Astrocyte of the spinal cord (primary cell): Measurements from ENCODE around the gene NBL1.
"Not testable (repeated sequence)": the region's sequence is repeated elsewhere in the genome, so short reads cannot be mapped to it uniquely, and the experiment has no call there.

Source experiments
- DNase-seq: peaks from one replicate; pipeline ENCODE4 v3.0.0; 2011; ENCODE audit warnings: low read depth, low spot score
- H3K4me3 ChIP-seq: 2 replicates; pipeline ENCODE4 v1.5.1; 2011; ENCODE audit warnings: low read depth, mild to moderate bottlenecking, low read length, moderate library complexity
- in situ Hi-C: cut with HindIII; loops from 2 replicates; pipeline ENCODE4 v1.10.0; 2017; ENCODE audit warnings: low sequenced_read_pairs
- TF ChIP-seq, protein P1 (sequence below): IDR thresholded peaks from 2 replicates; pipeline ENCODE4 v1.5.1; 2012; ENCODE audit warnings: low read depth, mild to moderate bottlenecking, low read length, inconsistent platforms

NBL1 gene

DNA sequence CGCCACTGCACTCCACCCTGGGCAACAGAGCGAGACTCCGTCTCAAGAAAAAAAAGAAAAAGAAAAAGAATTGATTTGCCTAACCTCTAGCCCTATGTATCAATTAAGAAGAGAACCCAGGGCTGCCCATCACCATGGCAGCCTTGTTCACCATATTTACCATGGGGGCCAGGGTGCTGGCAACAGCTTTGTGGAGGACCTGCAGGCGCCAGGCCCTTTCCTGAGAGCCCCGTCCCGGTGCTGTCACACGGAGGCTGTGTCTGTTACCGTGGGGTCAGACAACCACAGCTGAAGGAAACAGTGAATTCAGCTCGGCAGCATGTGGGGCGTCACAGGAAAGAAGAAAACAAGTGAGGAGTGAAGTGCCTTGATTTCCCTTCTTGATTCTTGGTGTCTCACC lies 6.5 kb upstream of the NBL1 start:
- H3K4me3 ChIP-seq: no peak overlapping the region
- TF ChIP-seq, protein P1, sequence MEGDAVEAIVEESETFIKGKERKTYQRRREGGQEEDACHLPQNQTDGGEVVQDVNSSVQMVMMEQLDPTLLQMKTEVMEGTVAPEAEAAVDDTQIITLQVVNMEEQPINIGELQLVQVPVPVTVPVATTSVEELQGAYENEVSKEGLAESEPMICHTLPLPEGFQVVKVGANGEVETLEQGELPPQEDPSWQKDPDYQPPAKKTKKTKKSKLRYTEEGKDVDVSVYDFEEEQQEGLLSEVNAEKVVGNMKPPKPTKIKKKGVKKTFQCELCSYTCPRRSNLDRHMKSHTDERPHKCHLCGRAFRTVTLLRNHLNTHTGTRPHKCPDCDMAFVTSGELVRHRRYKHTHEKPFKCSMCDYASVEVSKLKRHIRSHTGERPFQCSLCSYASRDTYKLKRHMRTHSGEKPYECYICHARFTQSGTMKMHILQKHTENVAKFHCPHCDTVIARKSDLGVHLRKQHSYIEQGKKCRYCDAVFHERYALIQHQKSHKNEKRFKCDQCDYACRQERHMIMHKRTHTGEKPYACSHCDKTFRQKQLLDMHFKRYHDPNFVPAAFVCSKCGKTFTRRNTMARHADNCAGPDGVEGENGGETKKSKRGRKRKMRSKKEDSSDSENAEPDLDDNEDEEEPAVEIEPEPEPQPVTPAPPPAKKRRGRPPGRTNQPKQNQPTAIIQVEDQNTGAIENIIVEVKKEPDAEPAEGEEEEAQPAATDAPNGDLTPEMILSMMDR: no peak
- in situ Hi-C loops: loop anchor here (25.0 kb wide), 2 partner anchors 200 to 300 kb away; no protein-coding TSS in a partner anchor
- DNase-seq: no peak

DNA sequence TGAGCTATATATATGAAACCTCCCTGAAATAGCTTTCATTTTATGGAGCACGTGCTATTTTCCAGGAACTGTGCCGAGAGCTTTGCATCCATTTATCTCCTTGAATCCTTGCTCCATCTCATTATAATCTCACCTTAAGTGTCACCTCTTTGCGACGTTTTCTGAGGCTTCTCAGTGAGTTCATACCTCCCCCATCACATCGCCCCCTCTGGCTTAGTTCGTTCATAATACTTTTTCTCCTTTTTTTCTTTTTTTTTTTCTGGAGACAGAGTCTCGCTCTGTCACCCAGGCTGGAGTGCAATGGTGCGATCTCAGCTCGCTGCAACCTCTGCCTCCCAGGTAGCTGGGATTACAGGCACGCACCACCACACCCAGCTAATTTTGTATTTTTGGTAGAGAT lies 4.9 kb upstream of the NBL1 start:
- H3K4me3 ChIP-seq, DNase-seq: not testable (repeated sequence)
- in situ Hi-C loops: loop anchor here (25.0 kb wide), 2 partner anchors 202 to 302 kb away; no protein-coding TSS in a partner anchor

DNA sequence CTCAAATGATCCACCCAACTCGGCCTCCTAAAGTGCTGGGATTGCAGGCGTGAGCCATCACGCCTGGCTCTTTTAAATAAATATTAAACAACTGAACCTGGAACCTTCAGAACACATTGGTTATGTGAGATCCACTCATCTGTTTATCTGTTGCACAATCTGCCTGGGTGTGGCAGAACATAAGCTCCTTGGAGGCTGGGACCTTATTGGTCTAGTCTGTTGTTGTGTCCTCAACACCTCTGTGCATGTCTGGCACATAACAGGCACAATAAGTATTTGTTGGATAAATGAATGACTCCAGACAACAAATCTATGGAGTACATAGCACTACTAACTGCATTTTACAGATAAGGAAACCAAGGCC lies 4.1 kb upstream of the NBL1 start:
- TF ChIP-seq, protein P1: no peak
- no peak overlapping the region for H3K4me3 ChIP-seq
- DNase-seq: peak; percentile 37
- in situ Hi-C loops: loop anchor here (25.0 kb wide), 2 partner anchors 203 to 303 kb away; no protein-coding TSS in a partner anchor

DNA sequence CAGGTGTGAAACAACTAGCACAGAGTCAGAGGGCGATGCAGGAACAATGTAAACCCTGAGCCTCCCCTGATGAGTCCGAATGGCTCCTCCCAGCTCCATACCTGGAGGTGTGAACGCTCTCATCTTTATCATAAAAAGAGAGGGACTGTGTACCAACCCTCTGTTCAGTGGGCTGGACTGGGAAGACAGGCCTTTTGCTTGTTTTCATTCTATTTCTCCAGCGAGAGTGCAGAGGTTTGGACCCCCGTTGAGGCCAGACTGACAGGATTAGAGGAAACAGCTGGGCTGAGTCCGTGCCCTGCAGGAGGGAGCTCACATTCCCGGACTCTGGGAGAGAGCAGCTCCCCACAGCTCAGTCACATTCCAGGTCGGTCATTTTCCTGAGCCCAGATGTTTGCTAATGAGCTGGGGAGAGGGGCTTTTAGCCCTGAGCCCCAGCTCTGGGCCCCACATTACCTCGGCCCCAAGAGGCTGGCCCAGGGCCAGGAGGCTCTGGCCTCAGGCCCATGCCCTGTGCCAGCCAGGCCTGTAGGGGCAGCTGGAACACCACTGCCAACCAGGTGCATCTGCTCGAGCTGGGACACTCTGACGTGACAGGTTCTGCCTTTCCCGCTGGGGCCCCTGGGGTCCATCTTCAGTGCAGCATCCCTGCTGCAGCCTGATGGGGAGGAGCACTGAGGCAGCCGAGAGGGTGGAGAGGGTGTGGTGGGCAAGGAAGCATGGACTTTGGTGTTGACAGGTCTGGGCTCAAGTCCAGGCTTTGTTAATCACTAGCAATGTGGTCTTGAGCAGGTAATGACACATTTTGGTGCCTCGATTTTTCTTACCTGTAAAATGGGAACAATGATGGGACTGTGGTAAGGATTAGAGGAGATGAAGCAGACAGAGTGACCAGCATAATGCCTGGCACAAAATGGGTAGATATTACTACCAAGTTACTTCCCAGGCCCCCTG lies 3.5 kb upstream of the NBL1 start:
- in situ Hi-C loops: loop anchor here (25.0 kb wide), 2 partner anchors 203 to 303 kb away; no protein-coding TSS in a partner anchor
- TF ChIP-seq, protein P1: no peak
- peak; percentile 88 for DNase-seq
- H3K4me3 ChIP-seq: no peak overlapping the region

DNA sequence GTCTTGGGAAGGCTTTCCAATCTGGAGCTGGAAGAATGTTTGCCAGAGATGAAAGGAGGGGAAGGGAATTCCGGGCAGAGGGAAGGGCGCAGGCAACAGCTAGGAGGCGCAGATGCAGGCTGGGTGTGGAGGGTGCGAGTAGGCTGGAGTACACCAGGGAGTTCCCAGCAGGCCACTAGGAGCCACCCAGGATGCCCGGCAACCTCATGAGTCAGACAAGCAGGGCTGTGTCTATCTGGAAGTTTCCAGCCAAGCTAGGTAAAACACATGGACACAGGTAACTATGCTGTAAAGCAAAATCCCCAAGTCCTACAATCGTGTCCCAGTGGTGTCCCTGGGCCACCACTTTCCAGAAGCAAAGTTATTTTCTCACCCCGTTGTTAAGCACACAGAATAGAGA lies 990 bp upstream of the NBL1 start:
- in situ Hi-C loops: loop anchor here (25.0 kb wide), 2 partner anchors 206 to 306 kb away; no protein-coding TSS in a partner anchor
- DNase-seq: peak; percentile 26
- peak overlapping the region; percentile 40 for H3K4me3 ChIP-seq
- TF ChIP-seq, protein P1: no peak

DNA sequence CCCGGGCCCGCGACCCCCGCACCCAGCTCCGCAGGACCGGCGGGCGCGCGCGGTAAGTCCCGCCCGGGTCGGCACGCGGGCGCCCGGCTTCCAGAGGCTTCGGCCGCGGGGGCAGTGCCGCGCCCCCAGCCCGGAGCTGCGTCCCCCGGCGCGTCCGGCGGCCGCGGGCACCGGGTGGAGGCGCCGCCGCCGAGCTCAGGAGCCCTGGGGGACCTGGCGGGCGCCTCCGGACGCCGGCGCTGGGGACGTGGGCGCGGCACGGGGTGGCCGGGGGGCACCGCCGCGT lies 227 bp downstream of the NBL1 start:
- DNase-seq: no peak
- TF ChIP-seq, protein P1: no peak
- peak overlapping the region; percentile 65 for H3K4me3 ChIP-seq
- in situ Hi-C loops: loop anchor here (25.0 kb wide), 2 partner anchors 207 to 307 kb away; no protein-coding TSS in a partner anchor
